ENCODE data around the gene ANXA6. TPM values are rescaled to one million over a fixed set of nuclear protein-coding genes. Genes with fewer than 3 reads are reported as not detected.

Gene ANXA6
- total and polyA plus RNA-seq, 9 of the 15 experiments (the other 6 are each of a cell fraction or from before 2014, with no cell fraction given): 0.70 to 13.2 (median 8.3) TPM

DNA sequence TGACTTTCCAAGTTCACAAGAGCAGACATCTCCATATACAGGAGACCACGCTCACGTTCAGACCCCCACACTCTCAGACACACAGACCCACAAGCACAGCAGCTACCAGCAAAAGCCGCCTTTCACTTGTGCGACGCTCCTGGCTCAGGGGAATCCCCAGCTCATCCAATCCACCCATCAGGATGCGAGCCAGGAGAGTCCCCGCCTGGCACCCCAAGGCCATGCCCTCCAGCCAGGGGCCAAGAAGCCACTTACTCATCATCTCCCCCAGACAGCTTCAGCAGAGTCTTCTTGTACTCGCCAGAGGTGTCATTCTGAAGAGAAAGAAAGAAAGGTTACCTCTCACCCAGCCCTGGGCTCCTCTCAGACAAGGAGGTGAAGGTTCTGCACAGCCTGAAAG, 29.7 kb downstream of the ANXA6 start:
- in situ Hi-C loops (cut with MboI): loop anchor here (10.0 kb wide), 1 partner anchor 397 kb away; no protein-coding TSS in a partner anchor
- ChIA-PET CTCF (ENCODE audit: low intra/inter-chr PET ratio) (interaction anchor here (2.2 kb wide), 1 partner anchor 36 kb away, joined by 10 read pairs; no protein-coding TSS in a partner anchor), POLR2A (no interaction called here)
- H3K4me2 ChIP-seq (ENCODE audit: insufficient read depth, low read length): no peak overlapping the region
- BruUV-seq (replicated peaks): no TSS peak
- no peak overlapping the region for H2AFZ ChIP-seq (ENCODE audit: low read depth, low read length)
- no peaks in the 10 kb centered on the region for H4K20me1 ChIP-seq (replicated peaks; ENCODE audit: control insufficient read depth, insufficient read depth, low read length)
- DNase-seq (ENCODE audit: extremely low read depth in 1 of 4, low spot score in 3 of 4) (no peak), ATAC-seq (no peak), FAIRE-seq (no peak)
- no peak overlapping the region for H3K27ac ChIP-seq (ENCODE audit: extremely low read depth, low read depth, low read length)
- H3K79me2 ChIP-seq (ENCODE audit: control insufficient read depth, insufficient read depth, low read length): no peaks in the 10 kb centered on the region
- H3K9me1 ChIP-seq (ENCODE audit: control insufficient read depth, insufficient read depth, low read length): peaks cover 4% of the 10 kb centered on the region
- H3K36me3 ChIP-seq (ENCODE audit: control insufficient read depth, insufficient read depth, low read length): no peaks in the 10 kb centered on the region
- H3K4me1 ChIP-seq (replicated peaks in 1 of 2; ENCODE audit: control insufficient read depth in 2 of 2, insufficient read depth in 2 of 2, low read length in 2 of 2): peaks cover 5 to 6% of the 10 kb centered on the region in 2 experiments; a peak in 4 of 5 replicates
- WGBS (ENCODE audit: insufficient coverage, low coverage, missing lambda C conversion rate): 21% methylated on average over 8 of the region's 8 CpGs
- no peak overlapping the region for H3K9ac ChIP-seq (ENCODE audit: insufficient read depth in 1 of 2, low read depth in 2 of 2, low read length in 2 of 2)
- intact Hi-C loops (cut with micrococcal nuclease): loop anchor here (5.0 kb wide), 2 partner anchors 394 to 524 kb away; no protein-coding TSS in a partner anchor
- H3K9me3 ChIP-seq (replicated peaks; ENCODE audit: control insufficient read depth, insufficient read depth, low read depth, low read length): no peaks in the 10 kb centered on the region
- no peak overlapping the region for H3K4me3 ChIP-seq
- H3K27me3 ChIP-seq (ENCODE audit: control insufficient read depth in 2 of 2, insufficient read depth in 2 of 2, low read length in 2 of 2): peaks cover 0 to 12% of the 10 kb centered on the region in 2 experiments; a peak in 1 of 5 replicates
- TF ChIP-seq HSF4 (CRISPR knock-in tag; IDR thresholded peaks at IDR 0.05; ENCODE audit: borderline replicate concordance): no peak
- TF ChIP-seq HDAC2 (IDR thresholded peaks at IDR 0.05): no peak
- TF ChIP-seq GTF2B (IDR thresholded peaks at IDR 0.05; ENCODE audit: extremely low read depth, insufficient read length): no peak
- no peak for TF ChIP-seq RBFOX2 (IDR thresholded peaks at IDR 0.05; ENCODE audit: low read depth, low read length)
- TF ChIP-seq, protein P1, sequence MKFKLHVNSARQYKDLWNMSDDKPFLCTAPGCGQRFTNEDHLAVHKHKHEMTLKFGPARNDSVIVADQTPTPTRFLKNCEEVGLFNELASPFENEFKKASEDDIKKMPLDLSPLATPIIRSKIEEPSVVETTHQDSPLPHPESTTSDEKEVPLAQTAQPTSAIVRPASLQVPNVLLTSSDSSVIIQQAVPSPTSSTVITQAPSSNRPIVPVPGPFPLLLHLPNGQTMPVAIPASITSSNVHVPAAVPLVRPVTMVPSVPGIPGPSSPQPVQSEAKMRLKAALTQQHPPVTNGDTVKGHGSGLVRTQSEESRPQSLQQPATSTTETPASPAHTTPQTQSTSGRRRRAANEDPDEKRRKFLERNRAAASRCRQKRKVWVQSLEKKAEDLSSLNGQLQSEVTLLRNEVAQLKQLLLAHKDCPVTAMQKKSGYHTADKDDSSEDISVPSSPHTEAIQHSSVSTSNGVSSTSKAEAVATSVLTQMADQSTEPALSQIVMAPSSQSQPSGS (CRISPR knock-in tag; IDR thresholded peaks at IDR 0.05): no peak
- no peak for TF ChIP-seq CREM (IDR thresholded peaks at IDR 0.05; ENCODE audit: low read depth)
- TF ChIP-seq FOSL1 (tag; conservative IDR thresholded peaks at IDR 0.05): no peak
- TF ChIP-seq, protein P2, sequence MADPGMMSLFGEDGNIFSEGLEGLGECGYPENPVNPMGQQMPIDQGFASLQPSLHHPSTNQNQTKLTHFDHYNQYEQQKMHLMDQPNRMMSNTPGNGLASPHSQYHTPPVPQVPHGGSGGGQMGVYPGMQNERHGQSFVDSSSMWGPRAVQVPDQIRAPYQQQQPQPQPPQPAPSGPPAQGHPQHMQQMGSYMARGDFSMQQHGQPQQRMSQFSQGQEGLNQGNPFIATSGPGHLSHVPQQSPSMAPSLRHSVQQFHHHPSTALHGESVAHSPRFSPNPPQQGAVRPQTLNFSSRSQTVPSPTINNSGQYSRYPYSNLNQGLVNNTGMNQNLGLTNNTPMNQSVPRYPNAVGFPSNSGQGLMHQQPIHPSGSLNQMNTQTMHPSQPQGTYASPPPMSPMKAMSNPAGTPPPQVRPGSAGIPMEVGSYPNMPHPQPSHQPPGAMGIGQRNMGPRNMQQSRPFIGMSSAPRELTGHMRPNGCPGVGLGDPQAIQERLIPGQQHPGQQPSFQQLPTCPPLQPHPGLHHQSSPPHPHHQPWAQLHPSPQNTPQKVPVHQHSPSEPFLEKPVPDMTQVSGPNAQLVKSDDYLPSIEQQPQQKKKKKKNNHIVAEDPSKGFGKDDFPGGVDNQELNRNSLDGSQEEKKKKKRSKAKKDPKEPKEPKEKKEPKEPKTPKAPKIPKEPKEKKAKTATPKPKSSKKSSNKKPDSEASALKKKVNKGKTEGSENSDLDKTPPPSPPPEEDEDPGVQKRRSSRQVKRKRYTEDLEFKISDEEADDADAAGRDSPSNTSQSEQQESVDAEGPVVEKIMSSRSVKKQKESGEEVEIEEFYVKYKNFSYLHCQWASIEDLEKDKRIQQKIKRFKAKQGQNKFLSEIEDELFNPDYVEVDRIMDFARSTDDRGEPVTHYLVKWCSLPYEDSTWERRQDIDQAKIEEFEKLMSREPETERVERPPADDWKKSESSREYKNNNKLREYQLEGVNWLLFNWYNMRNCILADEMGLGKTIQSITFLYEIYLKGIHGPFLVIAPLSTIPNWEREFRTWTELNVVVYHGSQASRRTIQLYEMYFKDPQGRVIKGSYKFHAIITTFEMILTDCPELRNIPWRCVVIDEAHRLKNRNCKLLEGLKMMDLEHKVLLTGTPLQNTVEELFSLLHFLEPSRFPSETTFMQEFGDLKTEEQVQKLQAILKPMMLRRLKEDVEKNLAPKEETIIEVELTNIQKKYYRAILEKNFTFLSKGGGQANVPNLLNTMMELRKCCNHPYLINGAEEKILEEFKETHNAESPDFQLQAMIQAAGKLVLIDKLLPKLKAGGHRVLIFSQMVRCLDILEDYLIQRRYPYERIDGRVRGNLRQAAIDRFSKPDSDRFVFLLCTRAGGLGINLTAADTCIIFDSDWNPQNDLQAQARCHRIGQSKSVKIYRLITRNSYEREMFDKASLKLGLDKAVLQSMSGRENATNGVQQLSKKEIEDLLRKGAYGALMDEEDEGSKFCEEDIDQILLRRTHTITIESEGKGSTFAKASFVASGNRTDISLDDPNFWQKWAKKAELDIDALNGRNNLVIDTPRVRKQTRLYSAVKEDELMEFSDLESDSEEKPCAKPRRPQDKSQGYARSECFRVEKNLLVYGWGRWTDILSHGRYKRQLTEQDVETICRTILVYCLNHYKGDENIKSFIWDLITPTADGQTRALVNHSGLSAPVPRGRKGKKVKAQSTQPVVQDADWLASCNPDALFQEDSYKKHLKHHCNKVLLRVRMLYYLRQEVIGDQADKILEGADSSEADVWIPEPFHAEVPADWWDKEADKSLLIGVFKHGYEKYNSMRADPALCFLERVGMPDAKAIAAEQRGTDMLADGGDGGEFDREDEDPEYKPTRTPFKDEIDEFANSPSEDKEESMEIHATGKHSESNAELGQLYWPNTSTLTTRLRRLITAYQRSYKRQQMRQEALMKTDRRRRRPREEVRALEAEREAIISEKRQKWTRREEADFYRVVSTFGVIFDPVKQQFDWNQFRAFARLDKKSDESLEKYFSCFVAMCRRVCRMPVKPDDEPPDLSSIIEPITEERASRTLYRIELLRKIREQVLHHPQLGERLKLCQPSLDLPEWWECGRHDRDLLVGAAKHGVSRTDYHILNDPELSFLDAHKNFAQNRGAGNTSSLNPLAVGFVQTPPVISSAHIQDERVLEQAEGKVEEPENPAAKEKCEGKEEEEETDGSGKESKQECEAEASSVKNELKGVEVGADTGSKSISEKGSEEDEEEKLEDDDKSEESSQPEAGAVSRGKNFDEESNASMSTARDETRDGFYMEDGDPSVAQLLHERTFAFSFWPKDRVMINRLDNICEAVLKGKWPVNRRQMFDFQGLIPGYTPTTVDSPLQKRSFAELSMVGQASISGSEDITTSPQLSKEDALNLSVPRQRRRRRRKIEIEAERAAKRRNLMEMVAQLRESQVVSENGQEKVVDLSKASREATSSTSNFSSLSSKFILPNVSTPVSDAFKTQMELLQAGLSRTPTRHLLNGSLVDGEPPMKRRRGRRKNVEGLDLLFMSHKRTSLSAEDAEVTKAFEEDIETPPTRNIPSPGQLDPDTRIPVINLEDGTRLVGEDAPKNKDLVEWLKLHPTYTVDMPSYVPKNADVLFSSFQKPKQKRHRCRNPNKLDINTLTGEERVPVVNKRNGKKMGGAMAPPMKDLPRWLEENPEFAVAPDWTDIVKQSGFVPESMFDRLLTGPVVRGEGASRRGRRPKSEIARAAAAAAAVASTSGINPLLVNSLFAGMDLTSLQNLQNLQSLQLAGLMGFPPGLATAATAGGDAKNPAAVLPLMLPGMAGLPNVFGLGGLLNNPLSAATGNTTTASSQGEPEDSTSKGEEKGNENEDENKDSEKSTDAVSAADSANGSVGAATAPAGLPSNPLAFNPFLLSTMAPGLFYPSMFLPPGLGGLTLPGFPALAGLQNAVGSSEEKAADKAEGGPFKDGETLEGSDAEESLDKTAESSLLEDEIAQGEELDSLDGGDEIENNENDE (IDR thresholded peaks at IDR 0.05; ENCODE audit: low read depth, low read length): no peak
- TF ChIP-seq MCM7 (IDR thresholded peaks at IDR 0.05): no peak
